Lower leg skin (tissue), 4 donors: ENCODE data around the gene PREP. TPM values are rescaled to one million over a fixed set of nuclear protein-coding genes. Genes with fewer than 3 reads are reported as not detected.

Source experiments
- DNase-seq, 2 donors: peaks; one replicate each; pipeline ENCODE4 v3.0.0-alpha.2; 2019; ENCODE audit warnings: low spot score in 2 of 2
- H3K4me3 ChIP-seq: fragments of 200-600 bp; sonication (generic); 2 replicates; pipeline ENCODE4 v1.5.1; 2017; ENCODE audit warnings: mild to moderate bottlenecking, low read depth; ENCODE audit not compliant: poor library complexity, severe bottlenecking
- POLR2A ChIP-seq, 2 donors: fragments of 450-650 bp; IDR thresholded peaks; one replicate each; pipeline ENCODE4 v1.6.1; 2016 to 2017; ENCODE audit warnings: antibody characterized with exemption in 2 of 2, mild to moderate bottlenecking in 1 of 2, moderate library complexity in 1 of 2
- WGBS, 2 donors: methylation state at CpG; one replicate each; pipeline ENCODE4 v1.1.5; 2018; 5-methylcytosine and 5-hydroxymethylcytosine counted together
- intact Hi-C: fragments of 100-400 bp; cut with DNase I; formaldehyde crosslinking; loops from one replicate; pipeline ENCODE4 v1.15.0; 2023; ENCODE audit warnings: low total_unique reads
- total RNA-seq, 4 donors: library from RNA; depleted of rRNA; stranded (reverse); fragments of >200 nt; gene quantifications; one replicate each; pipeline ENCODE4 v1.1.0, GENCODE V29; 2016
- TF ChIP-seq, protein P1 (sequence below), 3 donors: fragments of 450-650 bp; IDR thresholded peaks; one replicate each; pipeline ENCODE4 v1.5.1; 2016; ENCODE audit warnings: antibody characterized with exemption in 3 of 3, mild to moderate bottlenecking in 3 of 3, moderate library complexity in 2 of 3

The PREP gene
- total RNA-seq, 4 donors from 2014 or later: 33.9 to 39.1 (median 35.1) TPM

DNA sequence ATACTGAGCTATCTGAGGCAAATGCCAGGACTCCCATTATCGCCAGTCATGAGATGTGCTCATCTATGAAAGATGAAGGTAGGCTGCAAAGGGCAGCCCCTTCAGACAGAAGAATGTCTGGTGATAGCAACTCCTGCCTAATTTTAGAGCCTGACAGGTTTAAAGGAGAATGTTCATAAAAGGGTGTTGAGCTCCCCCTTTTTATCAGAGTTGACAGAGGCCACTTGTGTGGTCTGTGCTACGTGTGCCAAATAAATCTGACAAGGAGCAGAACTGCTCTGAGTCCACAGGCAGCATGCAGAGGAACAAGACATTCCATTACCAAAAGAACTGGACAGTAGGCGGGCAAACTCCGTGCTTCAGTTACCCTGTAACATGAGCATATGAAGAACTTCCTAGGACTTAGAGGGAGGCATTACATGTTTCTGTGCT is 101.8 kb downstream of the PREP start:
- intact Hi-C loops: no loop called here
- TF ChIP-seq, protein P1, sequence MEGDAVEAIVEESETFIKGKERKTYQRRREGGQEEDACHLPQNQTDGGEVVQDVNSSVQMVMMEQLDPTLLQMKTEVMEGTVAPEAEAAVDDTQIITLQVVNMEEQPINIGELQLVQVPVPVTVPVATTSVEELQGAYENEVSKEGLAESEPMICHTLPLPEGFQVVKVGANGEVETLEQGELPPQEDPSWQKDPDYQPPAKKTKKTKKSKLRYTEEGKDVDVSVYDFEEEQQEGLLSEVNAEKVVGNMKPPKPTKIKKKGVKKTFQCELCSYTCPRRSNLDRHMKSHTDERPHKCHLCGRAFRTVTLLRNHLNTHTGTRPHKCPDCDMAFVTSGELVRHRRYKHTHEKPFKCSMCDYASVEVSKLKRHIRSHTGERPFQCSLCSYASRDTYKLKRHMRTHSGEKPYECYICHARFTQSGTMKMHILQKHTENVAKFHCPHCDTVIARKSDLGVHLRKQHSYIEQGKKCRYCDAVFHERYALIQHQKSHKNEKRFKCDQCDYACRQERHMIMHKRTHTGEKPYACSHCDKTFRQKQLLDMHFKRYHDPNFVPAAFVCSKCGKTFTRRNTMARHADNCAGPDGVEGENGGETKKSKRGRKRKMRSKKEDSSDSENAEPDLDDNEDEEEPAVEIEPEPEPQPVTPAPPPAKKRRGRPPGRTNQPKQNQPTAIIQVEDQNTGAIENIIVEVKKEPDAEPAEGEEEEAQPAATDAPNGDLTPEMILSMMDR (IDR thresholded peaks at IDR 0.05): no peak
- no peak for TF ChIP-seq POLR2A (IDR thresholded peaks at IDR 0.05)
- no peak for DNase-seq
- WGBS, 2 donors: 79 to 86% methylated on average over 4 of the region's 4 CpGs
- H3K4me3 ChIP-seq: no peak overlapping the region

DNA sequence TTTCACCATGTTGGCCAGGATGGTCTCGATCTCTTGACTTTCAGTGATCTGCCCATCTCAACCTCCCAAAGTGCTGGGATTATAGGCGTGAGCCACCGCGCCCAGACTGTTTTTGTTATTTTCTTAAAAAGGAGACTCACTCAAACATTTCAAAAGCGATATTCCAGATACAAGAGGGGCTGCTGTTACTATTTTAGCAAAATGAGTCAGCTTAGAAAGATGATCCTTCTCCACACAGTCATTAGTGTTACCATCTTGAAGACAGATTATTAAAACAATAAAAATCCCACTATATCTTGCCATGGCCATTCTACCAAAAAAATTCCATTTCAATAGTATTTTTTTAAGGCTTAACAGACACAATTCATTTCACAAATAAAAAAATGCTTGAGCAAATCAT is 102.8 kb downstream of the PREP start:
- intact Hi-C loops: no loop called here
- TF ChIP-seq POLR2A (IDR thresholded peaks at IDR 0.05): no peak
- TF ChIP-seq, protein P1 (IDR thresholded peaks at IDR 0.05): no peak
- 91 to 96% methylated on average over 5 of the region's 5 CpGs for WGBS, 2 donors
- DNase-seq: no peak
- H3K4me3 ChIP-seq: no peak overlapping the region

DNA sequence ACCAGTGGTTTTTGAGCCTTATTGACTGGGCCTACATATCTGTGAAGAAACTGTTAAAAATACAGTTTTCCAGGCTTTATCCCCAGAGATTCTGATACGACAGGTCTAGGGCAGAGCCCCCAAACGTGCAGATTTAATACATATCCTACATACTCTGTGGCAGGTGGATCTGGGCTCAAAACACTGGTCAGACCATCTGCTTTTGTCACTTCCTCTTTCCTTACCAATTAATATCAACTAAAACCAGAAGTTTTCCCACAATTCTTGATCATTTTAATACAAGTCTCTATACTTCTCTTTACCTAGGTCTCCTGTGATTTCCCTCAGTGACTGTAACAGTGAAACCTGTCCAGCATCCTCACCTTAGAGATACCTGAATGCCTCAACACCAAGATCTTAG is 108.8 kb downstream of the PREP start:
- intact Hi-C loops: no loop called here
- 77 to 94% methylated on average over 2 of the region's 2 CpGs for WGBS, 2 donors

DNA sequence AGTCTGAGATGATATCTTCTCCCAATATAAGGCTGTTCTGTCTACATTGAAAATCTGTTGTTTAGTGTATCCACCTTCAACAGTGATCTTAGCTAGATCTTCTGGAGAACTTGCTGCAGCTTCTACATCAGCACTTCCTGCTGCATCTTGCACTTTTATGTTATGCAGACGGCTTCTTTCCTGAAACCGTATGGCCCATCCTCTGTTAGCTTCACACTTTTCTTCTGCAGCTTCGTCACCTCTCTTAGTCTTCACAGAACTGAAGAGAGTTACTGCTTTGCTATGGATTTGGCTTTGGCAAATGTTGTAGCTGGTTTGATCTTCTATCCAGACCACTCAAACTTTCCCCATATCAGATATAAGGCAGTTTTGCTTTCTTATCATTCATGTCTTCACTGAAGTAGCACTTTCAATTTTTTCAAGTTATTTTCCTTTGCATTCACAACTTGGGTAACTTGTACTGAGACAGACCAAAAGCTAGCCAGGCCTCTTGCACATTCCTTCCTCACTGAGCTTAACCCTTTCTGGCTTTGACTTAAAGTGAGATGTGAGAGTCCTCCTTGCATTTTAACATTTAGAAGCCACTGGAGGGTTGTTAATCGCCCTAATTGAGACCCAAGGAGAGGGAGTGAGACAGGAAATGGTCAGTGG is 110.1 kb downstream of the PREP start:
- no peak for DNase-seq
- TF ChIP-seq, protein P1 (IDR thresholded peaks at IDR 0.05): no peak
- TF ChIP-seq POLR2A (IDR thresholded peaks at IDR 0.05): no peak
- WGBS, 2 donors: 91 to 93% methylated on average over 4 of the region's 4 CpGs
- no peak overlapping the region for H3K4me3 ChIP-seq
- intact Hi-C loops: no loop called here

More for the DNA sequence above, 108.8 kb downstream of the PREP start:
- TF ChIP-seq POLR2A (IDR thresholded peaks at IDR 0.05): no peak
- TF ChIP-seq, protein P1 (IDR thresholded peaks at IDR 0.05): no peak
- H3K4me3 ChIP-seq: no peak overlapping the region
- no peak for DNase-seq

DNA sequence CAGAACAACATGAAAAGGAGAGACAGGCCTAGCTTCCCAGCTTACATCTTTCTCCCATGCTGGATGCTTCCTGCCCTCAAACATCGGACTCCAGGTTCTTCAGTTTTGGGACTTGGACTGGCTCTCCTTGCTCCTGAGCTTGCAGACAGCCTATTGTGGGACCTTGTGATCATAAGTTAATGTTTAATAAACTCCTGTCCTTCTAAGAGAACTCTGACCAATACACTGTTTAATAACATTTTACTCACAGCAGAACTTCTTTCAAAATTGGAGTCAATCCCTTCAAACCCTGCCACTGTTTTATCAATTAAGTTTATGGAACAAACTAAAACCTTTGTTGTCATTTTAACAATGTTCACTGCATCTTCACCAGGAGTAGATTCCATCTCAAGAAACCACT is 111.4 kb downstream of the PREP start:
- TF ChIP-seq, protein P1 (IDR thresholded peaks at IDR 0.05): no peak
- DNase-seq: no peak
- 100% methylated on average over 1 of the region's 1 CpG for WGBS, 2 donors
- no peak overlapping the region for H3K4me3 ChIP-seq
- intact Hi-C loops: no loop called here
